HepG2 (cell line): ENCODE data around the gene UBR4. TPM values are rescaled to one million over a fixed set of nuclear protein-coding genes. Genes with fewer than 3 reads are reported as not detected.

ENCODE experiments used
- ATAC-seq: fragments of 200-7000 bp; cut with Tn5 transposase; 3 replicates; pipeline ENCODE4 v1.9.1; 2020; ENCODE audit warnings: mild to moderate bottlenecking, moderate library complexity
- BruUV-seq: library from RNA; stranded (reverse); fragments of 400-500 nt; replicated peaks from 2 replicates; lab custom pipeline; 2021; lab: Mats Ljungman, UMichigan
- CTCF ChIA-PET: fragments of 300-600 bp; formaldehyde crosslinking; extraction: SDS; loops from one replicate; lab custom pipeline; 2021; ENCODE audit warnings: low total read pairs, inconsistent platforms, low intra/inter-chr PET ratio; lab: Yijun Ruan, JAX
- POLR2A ChIA-PET: fragments of 350-600 bp; sonication (Branson Sonifier 250); formaldehyde crosslinking; loops from one replicate; lab custom pipeline; 2020; ENCODE audit warnings: antibody characterized with exemption, inconsistent platforms; lab: Yijun Ruan, JAX
- DNase-seq: peaks from one replicate; pipeline ENCODE4 v3.0.0-alpha.2; 2015; ENCODE audit warnings: low spot score
- FAIRE-seq: peaks from 3 replicates; lab custom pipeline; 2011; peaks lifted over from hg19 to GRCh38; lab: Jason Lieb, UNC
- H2AFZ ChIP-seq: one replicate; pipeline ENCODE4 v1.6.1; 2011; ENCODE audit warnings: low read length, inconsistent platforms
- H3K27ac ChIP-seq: fragments of 300-600 bp; 3 replicates; pipeline ENCODE4 v1.8.0; 2011; ENCODE audit warnings: mixed run types, mild to moderate bottlenecking, mixed read lengths, low read length, inconsistent platforms; ENCODE audit not compliant: insufficient read depth; ENCODE audit errors: extremely low read length
- H3K27me3 ChIP-seq, 2 experiments: fragments of 200-600 bp in 1 of 2; 2 replicates in 1 of 2; 3 replicates in 1 of 2; pipeline versions ENCODE4 v1.6.0 to v1.8.0; 2011; ENCODE audit warnings: low read length in 2 of 2, mild to moderate bottlenecking in 2 of 2, moderate library complexity in 2 of 2, inconsistent platforms in 1 of 2; ENCODE audit not compliant: insufficient read depth in 2 of 2, control insufficient read depth in 1 of 2
- H3K36me3 ChIP-seq, 2 experiments: fragments of 200-600 bp in 1 of 2; replicated peaks in 1 of 2; 2 replicates in 1 of 2; 3 replicates in 1 of 2; pipeline versions ENCODE4 v1.5.1 to v1.8.0; 2011; ENCODE audit warnings: low read length in 2 of 2, inconsistent platforms in 1 of 2; ENCODE audit not compliant: insufficient read depth in 2 of 2, control insufficient read depth in 1 of 2
- H3K4me1 ChIP-seq: 2 replicates; pipeline ENCODE4 v1.5.1; 2012; ENCODE audit warnings: low read length, inconsistent platforms; ENCODE audit not compliant: insufficient read depth
- H3K4me2 ChIP-seq: 2 replicates; pipeline ENCODE4 v1.6.0; 2011; ENCODE audit warnings: low read depth, low read length, inconsistent platforms
- H3K4me3 ChIP-seq, 3 experiments: fragments of 200-600 bp in 1 of 3; sonication (generic), shearing (Covaris generic) in 1 of 3; replicated peaks in 1 of 3; 2 replicates each; pipeline ENCODE4 v1.5.1; 2011 to 2016; ENCODE audit warnings: low read length in 3 of 3, inconsistent platforms in 2 of 3, low read depth in 2 of 3, mild to moderate bottlenecking in 2 of 3, control low read depth in 1 of 3, mixed read lengths in 1 of 3; ENCODE audit not compliant: insufficient read depth in 1 of 3
- H3K79me2 ChIP-seq: one replicate; pipeline ENCODE4 v1.6.1; 2011; ENCODE audit warnings: low read length, inconsistent platforms; ENCODE audit not compliant: insufficient read depth
- H3K9ac ChIP-seq: 2 replicates; pipeline ENCODE4 v1.6.0; 2011; ENCODE audit warnings: mild to moderate bottlenecking, low read depth, low read length, inconsistent platforms; ENCODE audit not compliant: insufficient read depth
- H3K9me3 ChIP-seq: 2 replicates; pipeline ENCODE4 v1.5.1; 2012; ENCODE audit warnings: mild to moderate bottlenecking, low read length
- H4K20me1 ChIP-seq: 2 replicates; pipeline ENCODE4 v1.6.0; 2011; ENCODE audit warnings: inconsistent platforms, mild to moderate bottlenecking, low read length, moderate library complexity; ENCODE audit not compliant: insufficient read depth
- GABPB1 ChIP-seq: IDR thresholded peaks from 2 replicates; pipeline ENCODE4 v1.6.1; 2016; ENCODE audit warnings: mild to moderate bottlenecking, missing genetic modification reagents, moderate library complexity, missing compliant biosample characterization
- GFI1 ChIP-seq: sonication (generic); formaldehyde crosslinking; IDR thresholded peaks from 2 replicates; pipeline ENCODE4 v1.5.0; 2020; ENCODE audit warnings: missing genetic modification reagents, mild to moderate bottlenecking, borderline replicate concordance
- HNRNPL ChIP-seq: fragments of 200-400 bp; formaldehyde crosslinking; IDR thresholded peaks from 2 replicates; pipeline ENCODE4 v1.6.1; 2017; ENCODE audit warnings: mild to moderate bottlenecking, low read depth, low read length
- RAD21 ChIP-seq: fragments of 450-650 bp; formaldehyde crosslinking; IDR thresholded peaks from 2 replicates; pipeline ENCODE4 v1.5.0; 2020; ENCODE audit warnings: mild to moderate bottlenecking
- STAG1 ChIP-seq: sonication (generic); formaldehyde crosslinking; IDR thresholded peaks from 2 replicates; pipeline ENCODE4 v1.4.0; 2020; ENCODE audit warnings: missing genetic modification reagents
- ZFP91 ChIP-seq: sonication (generic); formaldehyde crosslinking; IDR thresholded peaks from 2 replicates; pipeline ENCODE4 v1.9.0; 2022; ENCODE audit warnings: missing genetic modification reagents, mild to moderate bottlenecking, borderline replicate concordance
- ZHX1 ChIP-seq: sonication (generic); formaldehyde crosslinking; IDR thresholded peaks from 2 replicates; pipeline ENCODE4 v1.8.1; 2022; ENCODE audit warnings: low read depth, mild to moderate bottlenecking, missing genetic modification reagents
- ZNF256 ChIP-seq: sonication (generic); formaldehyde crosslinking; conservative IDR thresholded peaks from 2 replicates; pipeline ENCODE4 v1.4.0; 2020; ENCODE audit warnings: missing genetic modification reagents
- ZNF687 ChIP-seq: sonication (generic); formaldehyde crosslinking; IDR thresholded peaks from 2 replicates; pipeline ENCODE4 v1.5.1; 2020; ENCODE audit warnings: mild to moderate bottlenecking, missing genetic modification reagents, moderate library complexity
- ZNF766 ChIP-seq: sonication (generic); formaldehyde crosslinking; IDR thresholded peaks from 2 replicates; pipeline ENCODE4 v1.5.0; 2020; ENCODE audit warnings: missing genetic modification reagents, borderline replicate concordance
- WGBS: methylation state at CpG from one replicate; pipeline ENCODE4 v1.1.6; 2017; ENCODE audit warnings: low lambda C conversion rate; 5-methylcytosine and 5-hydroxymethylcytosine counted together
- in situ Hi-C: cut with HindIII; loops from 2 replicates; pipeline ENCODE4 v1.10.0; 2017; ENCODE audit warnings: low pct_unique_long_range_greater_than_20kb; ENCODE audit not compliant: extremely low pct_ligation_motif_present
- intact Hi-C: fragments of 100-400 bp; cut with micrococcal nuclease; formaldehyde crosslinking; loops from one replicate; pipeline ENCODE4 v1.10.0; 2022; ENCODE audit not compliant: unreplicated experiment
- polyA plus RNA-seq, 8 experiments: library from polyadenylated mRNA; depleted of rRNA in 3 of 8; stranded (reverse) in 7 of 8; unstranded in 1 of 8; fragments of >200 nt; fragmentation: Illumina TruSeq in 4 of 8; extraction: Trizol in 4 of 8; gene quantifications; 2 replicates each; pipeline versions ENCODE4 v1.2.1 to v1.2.3, GENCODE V29; 2011 to 2016; ENCODE audit warnings: low read depth in 4 of 8, missing spikeins in 1 of 8, mixed read lengths in 1 of 8; ENCODE audit not compliant: insufficient read depth in 1 of 8
- total RNA-seq, 5 experiments: library from RNA; depleted of rRNA; stranded (reverse); fragments of >200 nt; fragmentation: Illumina TruSeq; extraction: Trizol; gene quantifications; 2 replicates each; pipeline ENCODE4 v1.2.3, GENCODE V29; 2016; ENCODE audit warnings: low read depth in 1 of 5
- TF ChIP-seq, protein P1 (sequence below): sonication (generic); formaldehyde crosslinking; IDR thresholded peaks from 2 replicates; pipeline ENCODE4 v1.9.0; 2022; ENCODE audit warnings: low read depth, missing genetic modification reagents

Gene UBR4
- total and polyA plus RNA-seq, 2 of the 13 experiments (the other 11 are each of a cell fraction or from before 2014, with no cell fraction given): 59.1 to 106 TPM

- Histone ChIP-seq H3K9me3 (no peaks in the 10 kb centered on the region), H3K9ac (no peak overlapping the region), H3K79me2 (no peaks in the 10 kb centered on the region), H3K36me3 (no peaks in the 10 kb centered on the region), H3K4me2 (peak overlapping the region; percentile 29; the same call in 1 of the 2 replicates), H3K4me1 (peaks cover 13% of the 10 kb centered on the region), H3K27me3 (peaks cover 3 to 52% of the 10 kb centered on the region in 2 experiments; a peak in 4 of 5 replicates), H2AFZ (no peak overlapping the region), H3K27ac (no peak overlapping the region), H4K20me1 (no peaks in the 10 kb centered on the region), H3K4me3 (no peak overlapping the region)
- intact Hi-C loops (no loop called here), in situ Hi-C loops (no loop called here)
- FAIRE-seq: no peak
- ATAC-seq: peak; percentile 87
- ChIA-PET POLR2A (no interaction called here), CTCF (no interaction called here)
- DNase-seq: no peak
- BruUV-seq: no TSS peak
- 31% methylated on average over 12 of the region's 21 CpGs for WGBS
- TF ChIP-seq GABPB1 (CRISPR knock-in tag) (peak; percentile 38; the same call in 1 of the 2 replicates), ZFP91 (0 out of 2 replicates have a peak, but pooled peaks have one; percentile 25), GFI1 (no peak), HNRNPL (0 out of 2 replicates have a peak, but pooled peaks have one; percentile 61), ZHX1 (CRISPR knock-in tag) (no peak), ZNF256 (CRISPR knock-in tag) (no peak), ZNF766 (CRISPR knock-in tag) (no peak), RAD21 (CRISPR knock-in tag) (0 out of 2 replicates have a peak, but pooled peaks have one; percentile 12), STAG1 (CRISPR knock-in tag) (0 out of 2 replicates have a peak, but pooled peaks have one; percentile 18), ZNF687 (peak; percentile 46)
- TF ChIP-seq, protein P1, sequence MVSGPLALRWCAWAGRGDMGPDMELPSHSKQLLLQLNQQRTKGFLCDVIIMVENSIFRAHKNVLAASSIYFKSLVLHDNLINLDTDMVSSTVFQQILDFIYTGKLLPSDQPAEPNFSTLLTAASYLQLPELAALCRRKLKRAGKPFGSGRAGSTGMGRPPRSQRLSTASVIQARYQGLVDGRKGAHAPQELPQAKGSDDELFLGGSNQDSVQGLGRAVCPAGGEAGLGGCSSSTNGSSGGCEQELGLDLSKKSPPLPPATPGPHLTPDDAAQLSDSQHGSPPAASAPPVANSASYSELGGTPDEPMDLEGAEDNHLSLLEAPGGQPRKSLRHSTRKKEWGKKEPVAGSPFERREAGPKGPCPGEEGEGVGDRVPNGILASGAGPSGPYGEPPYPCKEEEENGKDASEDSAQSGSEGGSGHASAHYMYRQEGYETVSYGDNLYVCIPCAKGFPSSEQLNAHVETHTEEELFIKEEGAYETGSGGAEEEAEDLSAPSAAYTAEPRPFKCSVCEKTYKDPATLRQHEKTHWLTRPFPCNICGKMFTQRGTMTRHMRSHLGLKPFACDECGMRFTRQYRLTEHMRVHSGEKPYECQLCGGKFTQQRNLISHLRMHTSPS: 0 out of 2 replicates have a peak, but pooled peaks have one; percentile 48
Observed at GRCh38 chr1:19029191-19030085, 180.6 kb downstream of the UBR4 start.
